ENCODE results near the gene CATSPER3.

CATSPER3 gene

DNA sequence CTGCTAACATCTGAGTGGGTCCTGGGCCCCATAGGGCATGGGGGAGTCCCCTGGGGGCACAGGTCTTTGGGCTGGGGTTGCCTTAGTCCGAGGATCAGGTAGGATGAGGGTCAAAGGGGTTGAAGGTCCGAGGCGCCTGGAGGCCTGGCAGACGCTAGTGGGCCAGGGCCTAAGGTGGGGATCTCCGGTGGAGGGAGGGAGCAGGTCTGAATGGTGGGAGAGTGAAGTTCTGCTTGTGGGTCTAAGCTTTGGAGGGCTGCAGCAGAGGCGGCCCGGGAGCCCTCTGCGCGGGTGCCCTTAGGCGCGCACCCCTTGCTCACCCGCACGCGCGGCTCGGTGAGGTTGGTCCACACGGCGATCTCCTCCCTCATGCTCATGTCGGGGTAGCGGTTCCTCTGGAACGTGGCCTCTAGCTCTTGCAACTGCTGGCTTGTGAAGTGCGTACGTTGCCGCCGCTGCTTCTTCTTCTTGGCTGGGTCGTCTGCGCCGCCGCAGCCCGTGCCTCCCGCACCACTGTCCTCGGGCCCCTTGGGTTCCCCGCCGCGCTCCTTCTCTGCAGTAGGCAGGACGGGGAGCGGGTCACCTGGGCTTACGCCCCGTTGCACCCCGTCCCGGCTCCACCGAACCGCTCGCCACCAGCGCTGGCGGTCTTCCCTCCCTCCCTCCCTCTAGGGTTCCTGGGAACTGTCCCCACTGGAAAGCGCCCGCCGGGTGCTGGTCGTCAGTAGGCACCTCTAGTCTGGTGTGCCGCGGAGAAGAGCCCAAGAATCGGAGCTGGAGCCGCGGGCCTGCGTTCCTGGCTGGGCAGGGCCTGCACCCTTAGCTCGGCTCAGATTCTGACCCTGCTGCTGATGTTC, 63.5 kb downstream of the CATSPER3 start:
- no peak for DNase-seq

DNA sequence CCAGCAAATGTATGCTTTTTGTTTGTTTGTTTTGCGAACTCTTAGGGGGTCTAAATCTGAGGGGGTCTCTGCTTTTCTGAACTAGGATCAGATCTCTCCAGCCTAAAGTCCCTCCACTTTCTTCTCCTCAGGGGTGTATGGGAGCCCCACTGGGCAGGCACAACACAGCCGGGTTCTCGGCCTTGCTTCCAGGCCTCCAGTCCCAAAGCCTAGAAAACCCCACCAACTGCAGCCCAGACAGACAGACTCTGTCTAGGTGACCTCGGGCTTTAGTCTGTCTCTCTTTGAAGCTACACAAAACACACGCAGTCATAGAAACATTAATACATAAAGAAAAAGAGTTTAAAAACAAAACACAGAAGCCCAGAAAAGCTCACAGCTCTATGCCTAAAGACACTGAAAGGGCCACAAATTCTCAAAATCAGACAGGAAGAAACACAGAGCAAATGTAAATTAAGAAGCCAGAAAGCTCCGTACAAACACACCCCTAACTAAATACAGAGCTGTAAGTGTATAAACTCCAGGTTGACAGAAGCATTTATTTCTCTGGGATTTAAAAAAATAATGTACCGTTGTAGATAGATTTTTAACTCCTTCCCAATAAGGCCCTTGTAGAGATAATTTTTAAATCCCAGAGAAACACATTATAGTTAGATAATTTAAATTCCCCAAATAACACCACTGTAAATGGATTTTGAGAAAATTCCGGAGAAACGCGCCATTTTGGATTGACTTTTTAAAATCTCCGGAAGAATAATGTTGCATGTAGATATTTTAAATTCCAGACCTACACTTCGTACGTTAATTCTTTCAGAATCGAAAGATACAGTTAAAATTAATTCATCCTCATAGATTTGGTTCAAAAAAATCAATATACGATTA, 64.3 kb downstream of the CATSPER3 start:
- no peak for DNase-seq

DNA sequence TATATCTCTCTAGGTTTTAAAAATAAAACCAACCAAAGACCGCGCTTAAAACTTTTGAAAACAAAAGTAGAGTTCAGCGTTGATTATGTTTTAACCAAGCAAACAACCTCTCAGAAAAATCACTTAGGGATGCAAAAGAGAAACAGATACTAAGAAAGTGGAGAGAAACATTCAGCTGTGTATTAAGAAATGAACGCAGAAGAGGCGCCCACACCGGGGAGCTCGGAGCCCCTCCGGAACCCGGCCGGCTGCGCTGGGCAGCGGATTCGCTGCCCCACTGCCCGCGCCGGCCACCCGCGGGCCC, 64.9 kb downstream of the CATSPER3 start:
- DNase-seq, result no peak

DNA sequence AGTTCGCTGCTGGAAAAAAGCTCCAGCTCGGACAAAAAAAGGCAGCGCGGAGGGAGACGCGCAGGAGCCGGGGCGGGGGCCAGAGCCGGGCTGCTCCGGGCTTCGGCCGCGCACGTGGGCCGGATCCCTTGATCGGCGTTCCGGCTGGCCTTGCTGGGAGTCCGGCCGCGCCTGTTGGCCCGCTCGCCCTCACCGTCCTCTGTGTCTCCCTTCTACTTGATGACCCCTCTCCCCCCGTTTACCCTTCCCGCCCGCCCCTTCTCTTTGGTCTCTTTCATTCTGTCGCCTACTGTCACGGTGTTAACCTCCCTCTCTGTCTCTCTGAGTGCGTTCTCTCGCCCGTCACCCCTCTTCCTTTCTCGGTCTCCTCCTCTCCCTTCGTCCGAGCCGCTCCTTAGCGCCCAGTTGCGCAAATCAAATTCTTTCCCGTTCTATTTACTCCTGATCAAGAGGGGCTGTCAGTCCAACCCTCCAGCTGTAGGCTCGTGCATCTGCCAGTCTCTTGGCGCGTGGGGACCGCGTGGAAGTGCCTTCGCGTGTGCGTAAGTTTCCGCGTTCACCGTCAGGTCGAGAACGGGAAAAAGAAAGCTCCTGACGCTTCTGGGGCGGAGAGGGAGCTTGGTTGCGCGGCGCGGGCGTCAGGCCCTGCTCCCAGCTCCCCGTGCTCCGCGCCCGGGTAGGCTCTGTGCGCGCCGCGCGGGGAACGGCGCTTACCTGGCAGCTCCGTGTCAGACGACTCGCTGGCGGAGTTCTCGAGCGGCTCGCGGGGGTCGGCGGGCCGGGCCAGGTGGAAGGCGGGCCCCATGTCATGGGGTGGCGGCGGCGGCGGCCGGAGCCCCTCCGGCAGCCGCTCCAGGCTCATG, 65.5 kb downstream of the CATSPER3 start:
- no peak for DNase-seq

DNA sequence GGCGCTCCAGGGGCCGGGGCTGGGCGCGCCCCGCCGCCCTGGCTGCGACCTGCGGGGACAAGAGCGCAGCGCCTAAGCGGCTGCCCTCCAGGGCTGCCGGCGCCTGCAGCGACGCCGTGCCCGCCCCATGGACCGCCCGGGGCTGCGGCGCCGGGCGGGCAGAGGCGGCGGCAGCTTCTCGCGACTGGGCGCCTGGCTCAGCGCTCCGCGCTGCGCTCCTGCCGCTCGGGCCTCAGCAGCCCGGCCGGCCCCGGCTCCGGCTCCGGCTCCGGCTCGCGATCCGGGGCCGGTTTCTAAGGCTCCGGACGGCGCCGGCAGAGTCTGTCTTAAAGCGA, 66.2 kb downstream of the CATSPER3 start, which contains the start of gene PITX1:
Gene PITX1 (minus strand): TSS at position 328 of the 335 bp plus-strand sequence. CDS start 347 bp downstream, outside the sequence.
- DNase-seq, result peak; percentile 13

DNA sequence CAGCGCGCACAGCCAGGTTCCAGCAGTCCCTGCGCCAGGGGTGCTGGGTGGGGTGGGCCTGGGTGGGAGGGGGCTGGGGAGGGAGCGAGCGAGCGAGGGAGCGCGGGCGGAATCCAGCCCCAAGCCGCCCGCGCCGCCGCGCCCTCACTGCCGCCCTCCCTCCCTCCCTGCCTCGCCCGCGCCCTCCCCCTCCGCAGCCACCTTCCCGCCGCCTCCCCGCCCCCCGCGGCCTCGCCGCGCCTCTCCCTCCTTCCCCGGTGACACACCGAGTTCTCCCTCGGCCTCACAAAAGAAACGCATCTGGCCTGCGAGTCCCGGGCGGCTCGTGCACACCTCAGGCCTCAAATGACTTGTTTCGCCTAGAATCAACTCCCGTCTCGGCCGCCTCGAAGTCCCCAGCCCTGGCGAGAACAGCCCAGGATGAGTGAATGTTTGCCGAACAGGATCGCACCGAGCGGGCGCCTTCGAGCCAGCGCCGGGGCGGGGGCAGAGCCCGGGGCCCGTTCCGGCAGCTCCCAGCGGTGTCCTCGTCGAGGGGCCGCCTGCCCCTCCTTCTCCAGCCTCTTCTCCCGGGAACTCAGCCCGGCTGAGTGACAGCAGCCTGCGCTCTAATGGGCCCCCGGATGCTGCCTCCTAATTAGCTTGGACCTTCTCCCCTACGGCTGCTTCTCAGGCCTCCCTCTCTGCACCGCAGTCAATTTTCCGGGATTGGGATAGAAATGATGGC, 66.7 kb downstream of the CATSPER3 start:
- DNase-seq, result no peak

DNA sequence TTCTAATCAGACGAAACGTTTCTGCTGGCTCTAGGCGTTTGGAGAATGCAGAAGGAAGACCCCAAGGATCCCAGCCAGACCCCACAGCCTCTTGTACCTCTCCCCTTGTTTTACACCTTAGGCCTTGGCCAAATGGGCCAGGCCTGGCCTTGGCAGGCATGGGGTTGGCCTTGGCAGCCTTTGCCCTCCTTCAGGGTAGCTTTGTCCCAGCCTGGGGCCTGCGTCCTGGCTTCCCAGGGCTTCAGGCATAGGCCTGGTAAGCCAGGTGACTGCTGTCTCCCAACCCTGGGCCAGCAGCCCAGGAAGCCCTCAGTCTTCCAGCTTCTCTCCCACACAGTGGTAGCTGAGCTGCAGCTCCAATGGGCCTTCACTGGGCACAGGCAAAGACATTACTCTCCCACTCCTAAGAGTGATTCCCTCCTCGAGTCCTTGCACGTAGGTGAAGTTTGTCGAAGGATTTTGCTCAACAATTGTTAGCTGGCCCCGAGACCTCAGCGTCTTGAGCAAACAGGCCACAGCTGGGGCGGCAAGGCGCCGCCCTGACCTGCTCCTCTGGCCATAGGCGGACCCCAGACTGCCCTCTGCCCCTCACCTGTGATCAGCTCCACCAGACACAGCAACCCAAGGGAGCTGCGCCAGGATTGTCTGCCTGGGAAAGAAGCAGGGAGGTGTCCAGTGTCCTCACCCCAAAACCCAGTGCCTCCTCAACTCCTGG, 67.4 kb downstream of the CATSPER3 start:
- no peak for DNase-seq

DNA sequence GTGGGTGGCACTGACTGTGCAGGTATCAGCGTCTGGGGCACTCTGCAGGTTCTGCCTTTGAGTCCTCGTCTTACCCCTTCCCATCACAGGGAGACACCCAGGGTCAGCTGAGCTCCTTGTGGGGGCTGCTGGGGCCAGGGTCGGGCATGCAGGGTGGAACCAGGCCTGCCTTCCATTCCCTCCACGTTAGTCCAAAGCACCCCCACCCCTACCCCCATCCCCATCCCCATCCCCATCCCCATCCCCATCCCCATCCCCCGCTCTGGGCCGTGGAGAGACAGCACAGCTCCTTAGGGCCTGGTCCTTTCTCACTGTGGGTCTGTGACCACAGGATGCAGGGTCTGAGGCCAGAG, 67.9 kb downstream of the CATSPER3 start:
- no peak for DNase-seq

DNA sequence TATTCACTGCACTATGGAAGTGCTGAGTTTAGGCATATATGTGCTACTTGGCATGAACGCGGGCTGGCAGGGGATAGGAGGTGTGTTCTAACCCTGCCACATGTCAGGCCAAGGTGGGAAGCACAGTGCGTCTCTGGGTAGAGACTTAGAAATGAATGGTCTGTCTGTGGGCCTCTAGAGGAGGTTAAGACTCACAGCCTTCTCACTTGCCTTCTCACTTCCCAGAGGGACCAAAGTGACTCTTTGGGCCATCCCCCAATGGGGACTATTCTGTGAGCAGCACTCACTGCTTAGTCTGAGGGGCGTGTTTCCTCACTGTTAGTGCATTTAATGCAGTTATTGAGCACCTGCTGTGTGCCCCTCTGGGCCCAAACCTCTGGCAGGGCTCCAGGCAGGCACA, 68.7 kb downstream of the CATSPER3 start:
- no peak for DNase-seq

DNA sequence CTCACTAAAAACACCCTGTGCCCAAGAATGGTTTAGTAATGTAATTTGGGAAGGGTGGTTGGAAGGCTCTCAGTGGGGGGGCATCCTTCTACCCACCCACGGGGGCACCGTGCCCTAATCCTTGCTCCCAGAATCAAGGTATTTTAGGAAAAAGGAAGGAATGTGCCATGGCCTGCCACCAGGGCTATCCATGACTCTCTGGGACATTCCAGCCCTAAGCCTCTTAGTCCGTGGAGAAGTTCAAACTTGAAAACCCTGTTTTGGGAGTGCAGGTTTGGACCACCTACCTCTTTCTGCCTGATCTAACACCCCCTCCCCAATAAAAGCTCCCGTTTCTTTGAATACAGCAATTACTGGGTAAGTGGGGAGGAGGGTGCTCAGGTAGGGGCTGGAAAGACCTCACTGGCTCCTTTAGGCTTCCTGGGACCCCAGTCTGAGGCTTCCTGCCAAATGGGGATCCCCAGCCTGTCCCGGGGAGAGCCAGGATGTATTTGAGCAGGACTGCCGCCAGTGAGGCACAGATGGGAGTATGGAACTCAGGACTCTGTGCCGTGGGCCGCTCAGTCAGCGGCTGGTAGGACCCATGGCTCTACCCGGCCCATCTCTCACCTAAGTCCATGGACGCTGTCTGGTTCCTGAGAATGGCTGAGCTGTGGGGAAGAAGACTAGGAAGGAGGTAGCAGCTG, 70.0 kb downstream of the CATSPER3 start:
- no peak for DNase-seq

DNA sequence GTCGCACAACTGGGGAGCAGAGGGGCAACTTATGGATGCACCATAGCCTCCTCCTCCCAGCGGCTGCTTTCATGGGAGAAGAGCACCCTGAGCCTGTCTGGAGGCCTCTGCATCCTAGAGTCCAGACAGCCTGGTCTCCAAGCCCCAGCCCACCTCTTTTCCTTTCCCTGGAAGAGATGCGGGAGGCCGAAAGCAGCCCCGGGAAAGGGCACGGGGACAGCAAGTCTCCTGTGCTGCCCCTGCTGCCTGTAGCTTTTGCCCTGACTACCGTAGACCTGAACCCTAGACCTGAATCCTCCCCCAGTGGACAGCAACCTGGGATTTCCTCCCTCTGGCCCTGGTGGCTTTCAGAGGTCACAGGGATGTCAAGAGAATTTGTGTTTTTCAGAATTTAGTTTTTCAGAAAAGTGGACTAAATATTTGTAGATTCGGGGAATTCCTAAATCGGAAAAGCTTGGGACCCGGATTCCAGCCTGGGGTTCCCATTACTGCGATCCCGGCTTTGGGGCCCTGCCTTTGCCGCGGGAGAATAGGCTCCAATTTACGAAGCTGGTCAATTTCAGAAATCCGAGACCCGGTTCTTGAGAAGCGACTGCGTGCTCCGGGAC, 70.6 kb downstream of the CATSPER3 start:
- no peak for DNase-seq

DNA sequence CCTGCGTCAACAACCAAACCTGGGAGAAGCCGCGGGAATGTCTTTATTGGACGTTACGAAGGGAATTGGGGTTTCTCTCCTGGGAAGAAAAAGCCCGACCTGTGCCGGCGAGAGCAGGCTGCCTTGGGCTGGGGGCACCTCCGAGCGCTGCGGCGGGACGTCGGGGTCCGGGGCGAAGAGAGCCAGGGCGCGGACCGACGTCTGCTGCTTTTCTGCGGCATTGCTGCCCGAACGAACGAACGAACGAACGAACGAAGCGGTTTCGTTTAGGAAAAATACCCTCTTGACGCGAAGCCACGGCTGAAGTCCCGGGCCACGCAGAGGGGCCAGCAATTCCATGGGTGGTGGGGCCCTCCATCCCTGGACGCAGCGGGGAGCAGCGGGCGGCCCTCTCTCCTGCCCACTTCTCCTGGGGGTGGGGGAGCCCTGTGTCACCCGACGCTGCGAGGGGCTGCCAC, 71.1 kb downstream of the CATSPER3 start:
- DNase-seq, result no peak

DNA sequence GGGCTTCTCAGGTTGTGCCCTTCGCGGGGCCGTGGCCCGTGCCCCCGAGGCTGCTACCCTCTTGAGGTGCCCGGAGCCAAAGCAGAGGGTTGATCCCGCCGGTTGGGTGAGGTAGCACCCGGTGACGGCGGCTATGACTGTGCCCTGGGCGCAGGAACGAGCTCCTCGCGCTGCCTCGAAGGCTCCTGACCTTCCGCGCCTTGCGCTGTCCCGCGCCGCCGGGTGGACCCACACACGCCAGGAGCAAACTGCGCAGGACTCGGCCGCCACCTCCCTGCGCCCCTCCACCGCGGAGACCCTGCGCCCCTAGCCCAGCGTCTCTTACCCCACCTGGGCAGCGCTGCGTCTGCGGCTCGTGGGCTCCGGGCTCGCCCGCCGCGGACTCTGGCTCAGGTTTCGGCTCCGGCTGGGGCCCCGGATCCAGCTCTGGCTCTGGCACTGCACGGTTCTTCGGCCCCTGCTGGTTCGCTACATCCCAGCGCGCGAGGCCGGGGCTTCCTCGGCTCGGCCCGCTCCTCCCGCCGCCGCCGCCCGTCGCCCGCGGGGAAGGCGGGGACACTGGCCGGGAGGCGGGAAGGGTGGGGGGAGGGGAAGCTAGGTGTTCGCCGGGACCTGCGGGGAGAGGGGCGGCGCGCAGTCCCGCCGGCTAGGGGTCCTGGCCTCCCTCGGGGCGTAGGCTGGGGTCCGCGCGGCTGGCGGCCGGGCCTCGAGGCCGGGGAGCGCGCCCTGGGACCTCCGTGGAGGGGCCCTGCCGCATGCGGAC, 71.7 kb downstream of the CATSPER3 start:
- no peak for DNase-seq

DNA sequence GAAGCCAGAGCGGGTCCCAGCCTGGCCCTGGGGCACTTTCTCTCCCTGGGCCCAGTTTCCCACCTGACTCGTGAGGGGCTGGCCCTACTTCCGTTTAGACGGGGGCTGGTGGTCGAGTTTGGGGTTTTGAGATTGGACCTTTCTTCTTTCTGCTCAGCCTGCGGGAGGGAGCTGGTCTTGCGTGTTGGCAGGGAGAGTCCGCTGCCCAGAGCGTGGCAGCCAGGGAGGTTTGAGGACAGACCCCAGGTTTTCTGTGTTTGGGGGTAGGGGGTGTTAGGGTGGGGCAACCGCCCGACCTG, 72.3 kb downstream of the CATSPER3 start:
- no peak for DNase-seq

DNA sequence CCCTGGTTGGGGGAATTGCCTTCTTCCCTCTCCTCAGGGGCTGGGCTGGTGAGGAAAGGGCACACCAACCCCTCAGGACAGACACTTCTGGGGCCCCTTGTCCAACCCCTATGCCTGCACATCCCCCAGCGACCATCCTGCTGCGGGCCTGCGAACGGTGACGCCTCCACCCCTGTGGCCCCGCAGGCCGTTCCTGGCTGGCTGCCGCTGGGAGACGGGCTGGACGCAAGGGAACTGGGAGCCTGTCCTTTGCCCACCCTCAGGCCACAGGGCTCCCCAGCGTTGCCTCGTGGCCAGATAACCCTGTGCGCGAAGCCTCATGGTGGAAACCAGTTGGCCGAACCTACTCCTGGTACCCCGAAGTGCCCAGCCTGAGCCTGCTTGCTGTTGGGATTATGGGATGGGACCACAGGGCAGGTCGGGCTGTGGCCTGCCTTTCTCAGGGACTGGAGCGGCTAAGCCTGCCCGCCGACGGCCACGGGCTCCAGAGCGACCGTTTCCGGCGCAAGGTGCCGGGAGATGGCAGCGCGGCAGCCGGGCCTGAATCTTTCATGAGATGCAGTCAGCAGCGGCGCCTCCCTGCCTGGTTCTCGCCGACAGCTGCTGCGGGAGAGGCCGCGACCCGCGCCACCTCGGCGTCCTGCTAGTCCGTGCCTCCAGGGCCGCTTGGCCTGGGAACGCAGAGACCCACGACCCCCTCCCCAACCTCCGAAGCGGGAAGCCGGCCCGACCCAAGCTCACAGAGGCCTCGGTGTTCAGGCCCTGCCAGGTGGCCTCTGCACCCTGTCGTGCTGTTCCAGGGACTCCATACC, 72.8 kb downstream of the CATSPER3 start:
- no peak for DNase-seq

DNA sequence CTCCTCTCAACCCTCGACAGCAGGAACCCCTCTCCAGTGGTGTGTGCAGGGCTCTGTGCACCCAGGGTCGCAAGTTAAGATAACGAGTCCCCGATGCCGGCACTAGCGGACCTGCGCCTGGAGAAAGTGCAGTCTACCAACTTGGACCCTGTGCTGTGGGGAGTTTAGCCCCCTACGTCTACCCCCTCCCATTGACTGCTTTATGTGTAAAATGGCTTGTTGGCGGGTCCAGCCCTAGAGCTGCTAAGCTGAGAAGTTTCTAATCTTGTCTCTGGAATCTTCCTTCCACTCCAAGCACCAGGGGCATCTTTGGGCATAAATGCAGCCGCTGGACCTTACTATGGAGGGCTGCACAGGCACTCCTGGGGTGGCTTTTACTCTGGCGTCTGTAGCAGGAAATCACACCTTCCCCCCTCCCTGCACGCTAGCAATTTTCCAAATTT, 73.5 kb downstream of the CATSPER3 start:
- DNase-seq, result no peak

DNA sequence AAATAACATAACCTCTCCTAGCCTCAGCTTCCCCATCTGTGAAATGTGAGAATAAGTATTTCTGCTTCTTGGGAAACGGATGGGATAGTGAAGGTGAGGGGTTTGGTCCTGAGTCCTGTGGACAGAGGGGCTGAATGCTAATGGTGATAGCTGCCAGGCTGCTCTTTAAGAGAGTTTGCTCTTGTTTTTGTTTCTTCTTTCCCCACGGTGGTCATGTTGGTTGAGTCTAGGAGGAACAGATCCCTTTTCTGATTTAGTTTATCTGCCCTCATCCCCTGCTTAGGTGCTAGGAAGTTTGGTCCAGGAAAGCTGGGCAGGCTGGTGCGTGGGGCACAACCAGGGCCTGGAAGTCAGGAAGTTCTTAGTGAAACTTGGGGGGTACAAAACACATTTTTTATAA, 74.0 kb downstream of the CATSPER3 start:
- no peak for DNase-seq

DNA sequence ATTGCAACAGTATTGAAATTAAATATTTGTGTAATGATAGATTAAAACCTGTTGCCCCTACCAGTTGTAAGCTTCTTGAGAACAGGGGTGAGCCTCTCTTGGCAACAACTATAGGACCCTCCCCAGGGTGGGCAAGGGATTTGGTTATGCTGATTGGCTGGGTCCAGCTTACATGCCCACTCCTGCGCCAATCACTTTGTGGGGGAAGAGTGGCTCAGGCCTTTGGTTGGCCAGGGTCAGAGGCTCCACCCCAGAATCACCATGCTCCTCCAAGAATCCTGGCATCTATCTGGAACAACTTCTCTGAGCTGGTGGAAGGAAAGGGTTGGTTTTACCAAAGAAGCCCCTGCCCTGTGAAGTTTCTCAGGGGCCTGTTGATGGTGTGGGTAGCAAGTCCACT, 74.9 kb downstream of the CATSPER3 start:
- DNase-seq, result no peak

DNA sequence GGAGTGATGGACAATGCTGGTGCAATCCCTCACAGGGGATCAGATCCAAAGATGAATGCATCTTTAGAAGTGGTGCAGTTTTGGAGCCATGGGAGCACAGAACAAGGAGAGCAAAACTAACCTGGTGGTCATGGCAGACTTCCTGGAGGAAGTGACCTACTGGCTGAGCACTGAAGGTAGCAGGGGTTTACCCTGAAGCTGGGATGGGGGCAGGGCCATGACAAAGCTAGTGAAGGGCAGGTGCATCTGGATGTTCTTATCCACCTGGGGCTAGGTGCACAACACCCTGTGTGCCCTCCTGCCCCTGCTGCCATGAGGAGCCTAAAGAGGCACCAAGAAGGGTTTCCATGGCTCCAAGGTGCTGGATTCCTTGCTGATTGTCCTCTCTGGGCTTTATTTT, 77.8 kb downstream of the CATSPER3 start:
- no peak for DNase-seq

Measured in fibroblast of skin of scalp (primary cell).